GM19193 (cell line): Measurements from ENCODE around the gene NDUFA7.

Experiments used
- POLR2A ChIP-seq: IDR thresholded peaks from 4 replicates; pipeline ENCODE4 v1.6.1; 2011; ENCODE audit not compliant: insufficient read depth, insufficient read length; ENCODE audit errors: extremely low read depth

NDUFA7 gene

DNA sequence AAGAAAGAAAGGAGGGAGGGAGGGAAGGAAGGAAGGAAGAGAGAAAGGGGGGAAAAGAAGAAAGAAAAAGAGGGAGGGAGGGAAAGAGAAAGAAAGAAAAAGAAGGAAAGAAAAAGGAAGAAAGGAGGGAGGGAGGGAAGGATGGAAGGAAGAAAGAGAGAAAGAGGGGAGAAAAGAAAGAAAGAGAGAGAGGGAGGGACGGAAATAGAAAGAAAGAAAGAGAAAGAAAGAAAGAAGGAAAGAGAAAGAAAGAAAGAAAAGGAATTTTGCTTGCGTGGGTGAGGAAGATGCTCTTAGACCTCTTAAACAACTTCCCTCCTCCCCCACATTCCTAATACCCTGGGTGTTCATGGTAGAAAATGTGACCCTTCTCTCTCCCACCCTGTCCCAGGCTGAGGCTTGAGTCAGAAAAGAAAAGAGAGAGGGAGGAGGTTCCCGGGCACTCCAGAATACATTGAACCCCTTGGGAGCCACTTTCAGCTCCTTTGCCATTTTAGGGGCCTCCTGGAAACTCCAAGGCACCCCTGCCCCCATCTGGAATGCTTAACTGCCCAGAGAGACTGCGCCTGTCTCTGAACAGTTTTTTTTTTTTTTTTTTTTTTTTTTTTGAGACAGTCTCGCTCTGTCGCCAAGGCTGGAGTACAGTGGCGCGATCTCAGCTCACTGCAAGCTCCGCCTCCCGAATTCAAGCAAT is 31.1 kb upstream of the NDUFA7 start:
- no peak for TF ChIP-seq POLR2A

DNA sequence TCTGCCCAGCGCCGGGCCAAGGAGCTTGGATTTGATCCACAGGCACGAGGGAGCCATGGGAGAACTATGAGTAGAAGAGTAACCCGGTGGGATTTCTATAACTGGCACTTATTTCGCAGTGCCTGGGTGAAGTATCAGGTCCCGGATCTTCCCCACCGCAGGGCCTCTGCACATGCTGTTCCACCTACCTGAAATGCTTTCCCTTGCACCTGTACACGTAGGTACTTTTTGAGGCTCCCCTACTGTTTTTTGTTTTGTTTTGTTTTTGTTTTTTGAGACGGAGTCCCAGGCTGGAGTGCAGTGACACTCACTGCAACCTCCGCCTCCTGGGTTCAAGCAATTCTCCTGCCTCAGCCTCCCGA is 22.3 kb upstream of the NDUFA7 start:
- TF ChIP-seq POLR2A: no peak

DNA sequence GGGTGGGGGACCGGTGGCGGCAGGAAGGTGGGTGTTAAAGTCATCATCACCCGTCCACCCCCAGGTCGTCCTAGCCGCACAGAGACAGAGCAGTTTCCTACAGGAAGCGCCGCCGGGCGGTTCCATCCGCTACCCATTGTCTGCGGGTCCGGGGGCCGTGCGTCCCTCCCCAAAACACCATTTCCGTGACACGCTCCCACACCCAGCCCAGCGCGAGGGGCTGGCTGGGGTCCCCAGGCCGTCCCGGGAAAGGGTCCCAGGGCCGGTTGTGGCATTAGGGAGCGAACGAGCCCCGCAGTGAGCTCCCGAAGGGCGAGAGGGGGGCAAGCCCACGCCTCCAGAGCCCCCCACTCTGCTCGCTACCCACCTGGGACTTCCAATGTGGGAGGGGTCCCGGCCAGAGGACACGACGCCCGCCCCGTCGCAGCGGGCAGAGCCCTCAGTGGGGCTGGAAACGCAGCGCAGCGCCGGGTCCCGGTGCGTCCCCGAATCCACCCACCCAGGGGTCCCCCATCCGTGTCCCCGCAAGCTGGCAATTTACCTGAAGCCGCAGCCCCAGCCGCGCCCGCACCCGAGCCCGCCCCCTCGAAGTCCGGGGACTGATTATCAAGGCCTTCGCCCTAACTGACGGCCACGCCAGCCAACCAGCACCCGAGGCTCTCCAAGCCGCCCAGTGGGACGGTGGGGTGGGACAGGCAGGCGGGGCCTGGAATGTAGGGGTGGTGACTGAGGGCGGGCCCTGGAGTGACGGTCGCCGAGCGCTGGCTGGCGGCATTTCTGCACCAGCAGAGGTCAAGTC is 21.7 kb upstream of the NDUFA7 start, which contains the start of gene KANK3:
Gene KANK3, minus strand, starts transcription at position 579 of the 799 bp plus-strand sequence. CDS start 5,434 bp downstream, outside the sequence.
- TF ChIP-seq POLR2A: no peak

DNA sequence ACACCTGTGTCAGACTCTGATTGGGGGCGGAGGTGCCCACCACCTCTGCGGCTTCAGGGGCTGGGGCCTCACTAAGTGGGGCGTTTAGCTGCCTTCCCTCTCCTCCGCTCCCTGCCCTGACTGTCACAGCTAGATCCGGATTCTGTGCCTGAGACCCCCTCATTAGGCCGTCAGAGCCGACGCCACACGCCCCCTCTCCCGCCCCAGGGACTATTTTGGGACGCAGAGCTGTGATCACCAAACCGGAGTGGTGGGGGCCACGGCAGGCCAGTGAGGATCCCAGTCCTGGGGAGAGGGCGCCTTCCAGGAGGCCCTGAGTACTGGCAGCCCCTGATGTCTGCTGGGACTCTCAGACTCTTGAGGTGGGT is 21.1 kb upstream of the NDUFA7 start:
- no peak for TF ChIP-seq POLR2A

DNA sequence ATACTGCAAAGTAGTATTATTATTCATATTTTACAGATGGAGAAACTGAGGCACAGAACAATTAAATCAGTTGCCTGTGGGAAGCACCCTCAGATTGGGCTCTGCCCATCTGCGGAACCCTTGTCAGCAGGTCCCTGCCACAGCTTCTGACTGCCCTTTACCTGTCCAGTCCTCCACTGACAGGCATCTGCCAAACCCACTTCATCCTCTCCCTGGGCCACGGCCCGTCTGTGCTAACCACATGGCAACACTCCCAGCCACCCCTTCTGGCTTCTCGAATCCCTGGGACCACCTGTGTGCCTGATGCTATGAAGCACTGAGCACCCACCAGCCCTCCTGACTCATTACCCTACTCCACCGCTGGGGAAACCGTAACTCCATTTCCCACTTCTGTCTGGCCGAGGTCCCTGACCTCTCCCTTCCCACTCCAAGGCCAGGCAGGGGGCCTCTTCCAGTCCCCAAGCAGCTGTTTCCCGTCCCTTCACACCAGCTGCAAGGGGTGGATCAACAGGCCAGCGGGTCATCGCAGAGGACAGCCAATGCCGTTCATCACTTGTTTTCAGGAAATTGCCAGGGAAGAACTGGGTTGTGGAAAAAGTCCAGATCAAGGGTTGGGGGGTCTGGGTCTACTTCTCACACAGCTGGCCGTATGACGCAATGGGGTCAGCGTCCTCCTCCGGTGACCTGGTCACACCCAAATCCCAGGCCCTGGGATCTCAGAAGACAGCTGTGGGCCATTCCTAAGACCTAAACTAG is 19.3 kb upstream of the NDUFA7 start:
- no peak for TF ChIP-seq POLR2A

DNA sequence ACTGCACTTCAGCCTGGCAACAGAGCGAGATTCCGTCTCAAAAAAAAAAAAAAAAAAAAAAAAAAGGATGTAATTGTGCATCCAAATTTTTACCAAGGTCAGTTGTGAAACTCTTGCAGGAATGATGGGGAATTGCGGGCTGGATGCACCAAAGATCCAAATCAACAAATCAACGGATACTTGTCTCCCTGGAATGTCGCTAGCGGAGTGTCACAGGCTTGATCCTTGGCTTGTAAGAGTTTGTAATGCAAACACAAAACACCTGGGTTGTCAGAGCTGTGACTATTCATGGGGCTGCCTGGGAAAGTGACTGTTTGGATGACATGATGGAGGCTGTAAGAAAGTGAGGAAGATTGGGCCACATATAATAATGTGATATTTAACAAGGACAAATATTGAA is 17.7 kb upstream of the NDUFA7 start:
- no peak for TF ChIP-seq POLR2A

GRCh38 chr19:8337728-8338127 is 16.6 kb upstream of the NDUFA7 start:
- no peak for TF ChIP-seq POLR2A

DNA sequence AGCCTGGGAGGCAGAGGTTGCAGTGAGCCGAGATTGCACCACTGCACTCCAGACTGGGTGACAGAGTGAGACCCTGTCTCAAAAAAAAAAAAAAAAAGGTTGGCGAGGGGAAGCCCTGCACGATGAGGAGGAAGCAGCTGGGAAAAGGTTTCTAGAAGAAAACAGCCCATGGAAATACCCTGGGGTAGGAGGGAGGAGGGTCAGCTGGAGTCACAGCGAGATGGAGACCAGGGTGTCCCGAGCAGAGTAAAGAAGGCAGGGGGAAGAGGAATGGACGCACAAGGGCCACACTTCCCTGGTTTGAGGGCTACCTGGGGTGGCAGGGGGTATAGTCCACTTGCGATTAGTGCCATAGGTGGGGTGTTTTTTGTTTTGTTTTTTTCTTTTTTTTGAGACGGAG is 15.5 kb upstream of the NDUFA7 start:
- TF ChIP-seq POLR2A: no peak

- TF ChIP-seq POLR2A: no peak
Measured at GRCh38 chr19:8336072-8336569, 14.9 kb upstream of the NDUFA7 start.

DNA sequence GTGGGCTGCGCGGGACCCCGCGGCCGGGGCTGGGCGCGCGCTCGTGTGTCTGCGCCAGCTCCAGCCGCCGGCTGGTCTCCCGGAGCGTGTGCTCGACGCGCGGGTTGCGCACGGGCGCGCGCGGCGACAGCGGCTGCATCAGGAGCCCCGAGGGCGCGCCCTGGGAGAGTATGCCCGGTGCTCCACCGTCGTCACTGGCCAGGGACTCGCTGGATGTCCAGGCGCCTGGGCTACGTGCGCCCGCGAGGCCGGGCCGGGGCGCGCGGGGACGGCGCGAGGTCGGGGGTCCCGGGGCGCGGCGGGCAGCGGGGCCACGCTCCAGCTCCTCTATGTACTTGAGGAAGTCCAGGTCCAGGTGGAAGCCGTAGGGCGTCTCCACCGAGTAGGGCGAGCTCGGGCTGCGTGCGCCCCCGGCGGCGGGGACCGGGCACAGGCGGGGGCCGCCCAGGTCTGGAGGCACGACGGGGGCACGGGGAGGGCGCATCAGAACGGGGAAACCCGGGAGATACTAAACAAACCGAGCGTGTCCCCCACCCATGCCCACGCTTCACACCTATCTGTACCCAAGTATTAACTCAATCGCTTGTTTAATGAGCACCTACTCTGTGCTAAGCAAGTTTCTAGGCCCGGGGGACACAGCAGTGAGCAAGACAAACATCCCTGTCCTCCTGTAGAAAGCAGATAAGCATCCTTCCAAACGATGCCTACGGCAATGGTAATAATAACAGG is 14.3 kb upstream of the NDUFA7 start:
- TF ChIP-seq POLR2A: no peak

- no peak for TF ChIP-seq POLR2A
Measured at GRCh38 chr19:8334458-8335342, 13.5 kb upstream of the NDUFA7 start.

DNA sequence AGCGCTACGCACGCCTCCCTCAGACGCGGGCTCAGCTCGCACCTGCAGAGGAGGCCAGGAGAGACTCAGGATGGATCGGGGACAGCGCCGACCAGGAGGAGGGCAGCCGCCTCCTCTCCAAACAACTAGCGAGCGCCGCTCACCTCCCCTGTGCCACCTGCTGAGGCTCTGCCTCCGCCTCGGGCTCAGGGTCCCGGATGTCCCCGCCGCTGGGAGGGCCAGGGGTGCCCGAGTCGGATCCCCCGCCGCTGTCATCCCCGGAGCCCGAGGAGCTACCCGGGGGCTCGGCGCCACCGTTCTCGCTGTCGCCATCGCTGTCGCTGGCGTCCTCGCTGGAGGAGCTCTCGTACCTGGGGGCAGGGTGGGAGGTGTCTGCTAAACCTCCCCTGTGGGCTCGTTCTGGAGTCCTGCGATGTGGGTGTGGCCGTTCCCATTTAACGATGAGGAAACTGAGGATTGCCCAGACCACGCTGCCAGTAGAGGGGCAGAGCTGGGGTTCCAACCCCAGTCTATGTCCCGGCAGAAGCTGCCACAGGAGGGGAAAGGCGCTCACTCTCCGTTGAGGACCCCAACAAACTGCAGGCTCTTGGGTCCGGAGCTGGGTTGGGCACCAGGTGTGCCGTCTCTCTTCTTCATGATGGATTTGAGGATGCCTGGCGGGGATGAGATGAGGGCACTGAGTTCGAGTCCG is 12.7 kb upstream of the NDUFA7 start:
- TF ChIP-seq POLR2A: no peak

GRCh38 chr19:8332976-8333766 is 12.0 kb upstream of the NDUFA7 start:
- TF ChIP-seq POLR2A: no peak

DNA sequence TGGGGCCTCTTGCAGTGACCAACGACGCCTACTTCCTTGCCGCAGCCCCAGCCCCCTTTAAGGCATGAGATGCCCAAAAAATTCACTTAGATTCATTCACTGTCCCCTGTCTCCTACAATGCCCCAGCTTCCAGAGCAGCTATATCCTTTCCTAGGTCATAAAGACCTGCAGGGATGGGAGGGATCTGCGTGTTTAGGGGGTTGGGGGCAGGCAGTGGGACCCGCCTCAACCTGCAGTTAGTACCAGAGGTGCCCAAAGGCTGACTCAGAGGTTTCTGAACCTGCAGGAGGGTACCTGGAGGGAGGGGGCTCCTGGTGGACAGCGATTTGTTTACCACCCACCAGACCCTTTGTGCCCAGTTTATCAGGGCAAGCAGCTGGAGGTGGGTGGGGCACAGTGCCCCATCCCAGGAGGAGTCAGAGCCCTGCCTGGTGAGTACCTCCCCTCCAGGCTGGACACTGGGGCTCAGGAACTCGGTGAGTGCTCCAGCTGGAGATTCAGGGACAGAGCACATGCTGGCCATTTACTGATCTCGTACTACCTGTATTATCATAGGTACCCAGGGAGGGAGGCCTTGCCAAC is 10.2 kb upstream of the NDUFA7 start:
- TF ChIP-seq POLR2A: no peak
